Heart left ventricle (tissue), 13 donors: ENCODE results near the gene HS6ST1.

Source experiments
- POLR2A ChIP-seq, 2 donors: fragments of 450-650 bp; IDR thresholded peaks; one replicate each; pipeline ENCODE4 v1.6.1; 2017; ENCODE audit warnings: antibody characterized with exemption in 2 of 2, mild to moderate bottlenecking in 2 of 2, moderate library complexity in 2 of 2
- TF ChIP-seq, protein P1 (sequence below), 12 donors: fragments of 200-600 bp; sonication (generic) in 4 of 12; IDR thresholded peaks; one replicate each; pipeline versions ENCODE4 v1.5.0 to v1.8.0; 2018 to 2022; ENCODE audit warnings: antibody characterized with exemption in 12 of 12, mild to moderate bottlenecking in 5 of 12
- donor health status: ischemic (EF 13 %, LVEDD 7.1; RV severe dilation, severe dysfunction).
- donor health status: DM: no; HTN: yes; CAD: no.
- donor health status: DM: no; HTN: no; CAD: no.
- donor health status: ischemic (EF 25% LVEDD 6.9; RV normal size, moderate dysfunction).
- donor health status: ischemic (EF 25% LVEDD 5.7; RV mildly dilated, moderate dysfunction).
- donor health status: ischemic (EF 35%, LVEDD 5.7; RV mildly dilated, moderate dysfunction).
- donor health status: nonischemic (EF 11% LVEDD 7.7; RV severe dilation, severe dysfunction).
- donor health status: DM: yes; HTN: yes; CAD: no.
- donor health status: PGD.
- donor health status: ischemic (EF 29% LVEDD 5.4; RV normal size, mild dysfunction).
- donor health status: nonischemic (EF 23%, LVEDD 6.1; RV moderate dilation, normal function).

DNA sequence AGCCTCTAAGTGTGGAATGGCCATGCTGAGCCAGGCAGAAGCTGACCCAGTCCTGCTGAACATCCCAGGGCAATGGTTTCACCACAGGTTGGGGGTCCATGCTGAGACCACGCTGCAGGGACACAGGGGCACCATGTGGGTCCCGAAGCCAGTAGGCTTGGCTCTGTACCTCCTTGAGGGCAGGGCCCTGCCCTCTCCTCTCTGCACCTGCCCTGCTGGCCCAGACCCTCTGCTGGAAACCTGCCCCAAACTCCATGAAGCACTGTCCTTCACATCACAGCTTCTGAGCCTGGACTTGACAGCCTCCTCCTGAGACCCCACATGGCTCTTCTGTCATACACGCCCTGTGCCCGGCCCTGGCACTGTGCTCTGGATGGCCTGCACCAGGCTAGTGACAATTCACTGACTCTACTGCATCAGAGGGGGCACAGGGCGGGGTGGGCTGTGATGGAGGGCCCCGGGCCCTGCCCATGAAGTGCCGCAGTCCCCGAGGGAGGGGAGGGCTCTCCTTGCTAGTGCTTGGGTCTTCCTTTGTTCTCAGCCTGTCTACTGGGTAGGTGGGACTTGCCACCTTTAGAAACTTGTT lies 24.7 kb downstream of the HS6ST1 start:
- TF ChIP-seq, protein P1, sequence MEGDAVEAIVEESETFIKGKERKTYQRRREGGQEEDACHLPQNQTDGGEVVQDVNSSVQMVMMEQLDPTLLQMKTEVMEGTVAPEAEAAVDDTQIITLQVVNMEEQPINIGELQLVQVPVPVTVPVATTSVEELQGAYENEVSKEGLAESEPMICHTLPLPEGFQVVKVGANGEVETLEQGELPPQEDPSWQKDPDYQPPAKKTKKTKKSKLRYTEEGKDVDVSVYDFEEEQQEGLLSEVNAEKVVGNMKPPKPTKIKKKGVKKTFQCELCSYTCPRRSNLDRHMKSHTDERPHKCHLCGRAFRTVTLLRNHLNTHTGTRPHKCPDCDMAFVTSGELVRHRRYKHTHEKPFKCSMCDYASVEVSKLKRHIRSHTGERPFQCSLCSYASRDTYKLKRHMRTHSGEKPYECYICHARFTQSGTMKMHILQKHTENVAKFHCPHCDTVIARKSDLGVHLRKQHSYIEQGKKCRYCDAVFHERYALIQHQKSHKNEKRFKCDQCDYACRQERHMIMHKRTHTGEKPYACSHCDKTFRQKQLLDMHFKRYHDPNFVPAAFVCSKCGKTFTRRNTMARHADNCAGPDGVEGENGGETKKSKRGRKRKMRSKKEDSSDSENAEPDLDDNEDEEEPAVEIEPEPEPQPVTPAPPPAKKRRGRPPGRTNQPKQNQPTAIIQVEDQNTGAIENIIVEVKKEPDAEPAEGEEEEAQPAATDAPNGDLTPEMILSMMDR (IDR thresholded peaks at IDR 0.05): no peak
- TF ChIP-seq POLR2A (IDR thresholded peaks at IDR 0.05): no peak
